DMS114 treated with DMSO at 0.1 percent for 48 hours (cell line): ENCODE results near the gene LHX2.
A peak's percentile ranks its signal among the peaks of the same experiment; 100 is the strongest.

Experiments
- DNase-seq: peaks from one replicate; lab custom pipeline; 2025; ENCODE audit not compliant: unreplicated experiment; lab: John Stamatoyannopoulos, UW

Gene LHX2

DNA sequence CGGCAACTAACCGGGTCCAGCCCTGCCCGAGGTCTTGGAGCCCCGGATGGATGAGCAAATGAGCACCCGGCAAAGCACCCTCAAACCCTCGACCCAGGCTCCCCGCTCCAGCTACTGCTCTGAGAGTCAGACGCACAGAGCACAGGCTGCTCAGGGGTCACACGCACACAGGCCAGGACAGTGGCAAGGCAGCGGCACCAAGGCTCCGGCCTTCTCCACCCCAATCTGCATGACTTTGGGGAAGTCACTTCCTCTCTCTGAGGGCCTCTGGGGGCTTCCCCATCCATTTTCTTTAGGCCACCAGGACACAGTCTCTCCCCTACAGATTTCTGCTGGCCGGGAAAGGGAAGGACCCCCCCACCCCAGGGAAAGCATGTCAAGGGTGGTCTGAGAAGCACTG lies 18.0 kb downstream of the LHX2 start:
- DNase-seq: no peak

DNA sequence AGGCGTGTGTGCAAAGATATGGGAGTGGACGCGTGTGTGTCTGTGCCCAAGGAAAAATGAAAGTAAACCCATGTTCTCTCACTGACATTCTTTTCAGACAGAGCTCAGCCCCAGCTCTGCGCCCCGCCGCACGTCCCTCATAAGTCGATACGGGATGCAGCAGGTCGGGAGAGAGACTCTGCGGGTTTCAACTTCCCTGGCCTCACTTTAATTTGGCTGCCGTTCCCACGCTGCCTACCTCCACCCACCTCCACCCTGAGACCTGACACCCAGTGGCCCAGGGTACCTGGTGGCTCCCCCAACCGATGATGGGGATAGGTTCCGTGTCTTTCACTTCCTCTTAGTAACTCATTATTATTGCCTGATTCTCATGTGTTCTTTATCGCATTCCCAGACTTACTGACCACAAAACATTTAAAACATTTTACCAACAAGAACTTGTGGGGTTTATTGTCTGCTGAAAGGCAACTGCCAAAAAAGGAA lies 19.4 kb downstream of the LHX2 start:
- no peak for DNase-seq

DNA sequence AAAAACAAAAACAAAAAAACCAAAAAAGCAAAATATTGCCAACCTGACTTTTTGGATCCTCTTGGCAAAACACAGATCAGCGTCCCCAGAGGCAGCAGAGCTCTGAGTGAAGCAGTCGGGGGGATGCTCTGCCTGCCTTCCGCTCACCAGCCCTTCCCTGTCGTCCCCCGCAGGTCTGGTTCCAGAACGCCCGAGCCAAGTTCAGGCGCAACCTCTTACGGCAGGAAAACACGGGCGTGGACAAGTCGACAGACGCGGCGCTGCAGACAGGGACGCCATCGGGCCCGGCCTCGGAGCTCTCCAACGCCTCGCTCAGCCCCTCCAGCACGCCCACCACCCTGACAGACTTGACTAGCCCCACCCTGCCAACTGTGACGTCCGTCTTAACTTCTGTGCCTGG lies 20.7 kb downstream of the LHX2 start:
- no peak for DNase-seq

DNA sequence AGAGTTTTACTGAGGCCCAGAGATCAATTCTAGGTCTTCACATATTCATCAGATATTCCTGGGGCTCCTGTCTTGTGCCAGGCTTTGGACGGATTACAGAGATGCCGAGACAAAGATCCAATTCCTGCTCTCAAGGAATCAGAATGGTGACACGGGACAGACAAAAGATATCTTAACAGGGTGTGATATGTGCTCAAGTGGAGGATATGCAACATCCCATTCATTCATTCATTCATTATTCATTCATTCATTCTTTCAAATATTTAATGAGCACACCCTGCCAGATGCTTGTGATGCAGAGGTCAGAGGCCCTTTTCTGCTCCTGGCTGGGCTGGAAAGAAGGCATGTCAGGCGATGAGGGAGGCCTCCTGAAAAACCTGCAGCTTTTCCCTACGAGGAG lies 21.8 kb downstream of the LHX2 start:
- DNase-seq: no peak

DNA sequence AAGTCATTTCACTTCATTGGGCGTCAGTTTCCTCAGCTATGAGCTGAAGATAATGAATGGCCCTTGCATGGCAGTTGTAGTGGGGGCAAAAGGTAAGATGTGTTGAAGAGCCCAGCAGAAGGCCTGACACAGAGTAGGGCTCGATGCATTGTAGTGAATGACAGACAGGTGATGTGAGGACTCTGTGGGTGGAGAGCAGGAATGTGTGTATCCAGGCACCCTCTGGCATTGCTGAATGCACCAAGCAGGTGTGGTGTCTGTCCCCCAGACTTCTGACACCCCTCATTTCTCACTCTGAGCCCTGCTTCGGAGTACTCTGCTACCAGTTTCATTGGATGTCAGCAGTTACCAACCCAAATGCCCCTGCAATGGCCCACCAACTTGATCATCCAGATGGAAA lies 22.4 kb downstream of the LHX2 start:
- no peak for DNase-seq

- no peak for DNase-seq
These were observed 23.6 kb downstream of the LHX2 start for GRCh38 chr9:124035001-124035650.

- no peak for DNase-seq
These were observed 25.0 kb downstream of the LHX2 start for GRCh38 chr9:124036578-124036977.

DNA sequence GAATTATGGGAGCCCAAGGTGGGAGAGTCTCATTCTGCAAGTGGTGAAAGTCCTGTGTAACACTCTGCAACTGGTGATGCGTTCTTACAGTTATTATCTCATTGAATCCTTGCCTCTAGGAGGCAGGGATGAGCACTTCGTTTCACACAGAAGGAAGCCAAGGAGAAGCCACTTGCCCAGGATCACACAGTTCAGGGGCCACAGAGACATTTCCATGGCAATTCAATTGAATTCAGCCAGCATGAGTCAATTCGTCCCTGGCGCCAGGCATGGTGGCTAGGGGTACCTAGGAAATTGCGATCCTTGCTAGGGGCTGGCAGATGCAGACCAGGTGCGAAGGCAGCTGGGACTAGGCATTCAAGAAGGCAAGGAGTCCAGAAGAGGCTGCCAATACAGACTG lies 26.2 kb downstream of the LHX2 start:
- DNase-seq: no peak

DNA sequence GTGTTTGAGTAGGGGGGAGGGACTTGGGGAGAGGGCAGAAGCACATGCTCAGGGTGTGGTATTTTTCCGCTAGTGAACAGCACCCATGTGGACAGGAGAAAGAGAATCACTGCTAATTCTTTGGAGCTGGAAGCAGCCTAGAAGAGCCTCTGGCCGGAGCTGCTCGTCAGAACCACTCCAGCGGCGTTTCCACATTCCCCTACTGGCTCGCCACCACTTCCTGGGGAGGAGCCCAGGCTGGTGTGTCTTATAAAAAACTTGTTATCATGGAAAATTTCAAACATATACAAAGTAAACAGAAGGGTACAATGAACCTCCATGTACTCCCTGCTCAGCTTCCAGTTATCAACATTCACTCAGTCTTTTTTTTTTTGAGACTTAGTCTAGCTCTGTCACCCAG lies 26.7 kb downstream of the LHX2 start:
- DNase-seq: no peak

DNA sequence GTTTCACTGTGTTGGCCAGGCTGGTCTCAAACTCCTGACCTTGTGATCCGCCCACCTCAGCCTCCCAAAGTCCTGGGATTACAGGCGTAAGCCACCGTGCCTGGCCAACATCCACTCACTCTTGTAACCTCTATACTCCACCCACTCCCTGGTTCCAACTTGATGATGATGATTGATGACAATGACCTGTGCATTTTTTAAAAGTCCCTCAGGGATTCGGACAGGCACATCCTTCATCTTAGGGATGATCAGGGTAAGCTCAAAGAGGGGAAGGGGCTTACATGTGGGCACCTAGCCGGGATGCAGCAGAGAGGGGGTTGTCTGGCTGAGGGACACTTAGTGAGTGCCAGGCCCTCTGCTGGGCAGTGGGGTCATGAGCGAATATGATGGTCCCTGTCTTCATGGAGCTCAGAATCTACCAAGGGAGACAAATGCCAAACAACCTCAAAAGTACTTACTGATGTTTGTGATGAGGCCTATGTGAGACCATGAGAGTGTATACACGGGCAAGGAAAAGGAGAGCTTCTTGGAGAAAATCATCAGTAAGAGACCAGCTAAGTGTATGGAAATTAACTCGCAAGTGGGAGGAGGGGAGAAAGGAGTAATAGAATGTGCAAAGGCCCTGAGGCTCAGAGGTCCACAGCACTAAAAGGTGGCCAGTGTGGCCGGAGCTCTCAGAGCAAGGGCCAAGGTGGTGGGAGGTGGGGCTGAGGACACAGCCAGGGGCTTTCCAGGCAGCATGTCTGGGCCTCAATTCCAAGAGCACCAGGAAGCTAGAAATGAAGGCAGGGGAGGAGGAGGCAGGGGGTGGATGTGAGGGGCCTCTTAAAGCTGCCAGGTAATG lies 27.4 kb downstream of the LHX2 start:
- DNase-seq: peak; percentile 18

- no peak for DNase-seq
These were observed 28.8 kb downstream of the LHX2 start for GRCh38 chr9:124040186-124040931.

DNA sequence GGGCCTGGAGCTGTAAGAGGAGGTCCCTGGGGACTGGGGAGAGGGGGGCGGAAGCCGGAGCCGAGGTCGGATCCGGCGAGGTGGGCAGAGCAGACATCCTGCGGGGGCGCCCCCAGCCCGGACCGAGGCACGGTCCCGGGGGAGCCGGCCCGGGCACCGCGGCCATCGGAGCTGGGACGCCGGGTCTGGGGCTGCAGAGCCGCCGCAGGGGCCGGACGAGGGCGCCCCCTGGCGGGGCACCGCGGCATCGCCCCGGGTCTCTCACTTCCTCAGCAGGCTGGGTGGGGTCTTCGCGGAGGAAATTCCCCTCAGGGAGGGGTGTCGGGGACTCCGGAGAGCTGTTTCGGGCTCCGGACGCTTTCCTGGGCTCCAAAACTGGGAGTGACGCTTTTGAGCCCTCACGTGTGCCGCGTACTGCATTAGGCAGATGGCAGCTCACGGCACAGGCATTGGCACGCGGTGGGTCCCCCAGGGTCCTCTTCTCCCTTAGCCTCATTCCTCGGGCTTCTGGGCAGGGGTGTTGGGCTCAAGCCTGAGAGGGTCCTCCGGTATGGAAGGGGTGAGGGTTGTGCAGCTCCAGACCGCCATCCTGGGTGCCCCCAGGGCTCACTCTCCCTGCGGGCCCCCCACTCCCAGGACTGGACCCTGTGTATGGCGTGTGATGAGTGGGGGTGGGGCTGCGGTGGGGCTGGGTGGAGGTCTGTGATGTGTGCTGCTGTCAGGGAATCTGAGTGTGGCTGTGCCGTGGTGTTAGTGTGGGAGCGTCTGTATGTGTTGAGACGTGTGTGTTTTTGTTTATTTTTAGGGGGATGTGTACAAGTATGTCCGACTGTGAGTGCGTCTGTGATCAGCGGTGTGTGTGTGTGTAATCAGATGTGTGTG lies 29.6 kb downstream of the LHX2 start:
- no peak for DNase-seq

DNA sequence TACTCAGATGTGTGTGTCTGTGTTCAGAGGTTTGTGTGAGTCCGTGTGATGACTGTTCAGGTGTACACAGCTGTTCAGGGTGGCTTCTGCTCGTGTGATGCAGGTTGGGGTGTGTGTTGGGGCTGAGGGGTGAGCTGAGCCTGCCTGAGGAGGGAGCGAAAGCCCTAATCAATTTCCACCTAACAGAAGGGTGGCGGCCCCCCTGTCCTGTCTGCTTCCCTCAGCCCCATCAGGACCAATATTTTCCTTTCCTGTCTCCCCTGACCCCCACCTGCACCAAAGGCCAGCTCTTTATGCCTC lies 30.2 kb downstream of the LHX2 start:
- no peak for DNase-seq

- no peak for DNase-seq
These were observed 30.7 kb downstream of the LHX2 start for GRCh38 chr9:124042201-124042721.

- DNase-seq: no peak
These were observed 32.9 kb downstream of the LHX2 start for GRCh38 chr9:124044448-124044847.

DNA sequence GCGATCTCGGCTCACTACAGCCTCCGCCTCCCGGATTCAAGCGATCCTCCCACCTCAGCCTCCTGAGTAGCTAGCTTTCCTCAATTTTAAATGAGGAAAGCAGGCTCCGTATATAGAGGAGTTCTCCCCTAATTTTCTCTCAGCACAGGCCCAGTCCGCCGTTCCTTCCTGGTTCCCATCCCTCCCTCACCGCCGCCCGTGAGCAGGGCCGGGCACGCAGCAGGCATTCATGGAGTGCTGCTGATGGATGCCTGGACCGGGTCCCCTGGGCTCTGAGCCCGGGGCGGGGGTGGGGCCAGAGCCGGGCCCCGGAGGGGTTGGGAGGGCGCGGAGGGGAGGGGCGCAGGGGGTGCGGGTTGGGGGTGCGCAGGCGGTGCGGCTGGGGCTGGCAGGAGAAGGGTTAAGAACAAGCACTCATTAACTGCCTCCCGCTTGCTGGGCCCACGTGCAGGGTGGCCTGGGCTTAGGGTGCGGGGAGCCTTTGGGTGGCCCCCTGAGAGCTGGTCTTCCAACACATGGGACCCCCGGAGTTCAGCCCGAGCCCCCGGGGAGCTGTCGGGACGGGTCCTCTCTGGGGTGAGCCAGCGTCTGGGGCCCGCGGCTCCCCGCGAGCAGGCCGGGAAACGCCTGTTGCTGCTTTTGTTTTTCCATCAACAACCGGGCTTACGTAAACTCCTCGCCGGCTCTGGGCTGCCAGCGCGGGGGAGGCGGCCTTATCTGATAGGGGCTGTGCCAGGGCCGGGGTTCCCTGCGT lies 33.7 kb downstream of the LHX2 start:
- DNase-seq: no peak

DNA sequence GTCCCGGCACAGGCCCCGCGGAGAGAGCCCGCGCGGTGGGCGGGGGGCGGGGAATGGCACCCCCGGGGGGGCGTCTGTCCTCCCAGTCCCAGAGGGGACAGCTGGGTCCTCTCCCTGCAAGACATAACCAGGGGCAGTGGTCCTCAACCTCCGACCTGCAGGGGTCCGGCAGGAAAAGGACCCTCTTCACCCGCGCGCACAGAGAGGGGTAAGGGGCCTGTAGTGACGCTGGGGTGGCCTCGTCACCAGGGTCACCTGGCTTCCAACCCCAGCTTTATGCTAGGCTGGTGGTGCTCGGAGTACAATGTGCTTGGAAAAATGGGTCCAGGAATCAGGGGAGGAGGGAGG lies 34.2 kb downstream of the LHX2 start:
- DNase-seq: no peak

- no peak for DNase-seq
These were observed 34.6 kb downstream of the LHX2 start for GRCh38 chr9:124046189-124046588.

GRCh38 chr9:124047251-124047672 lies 35.7 kb downstream of the LHX2 start:
- no peak for DNase-seq

DNA sequence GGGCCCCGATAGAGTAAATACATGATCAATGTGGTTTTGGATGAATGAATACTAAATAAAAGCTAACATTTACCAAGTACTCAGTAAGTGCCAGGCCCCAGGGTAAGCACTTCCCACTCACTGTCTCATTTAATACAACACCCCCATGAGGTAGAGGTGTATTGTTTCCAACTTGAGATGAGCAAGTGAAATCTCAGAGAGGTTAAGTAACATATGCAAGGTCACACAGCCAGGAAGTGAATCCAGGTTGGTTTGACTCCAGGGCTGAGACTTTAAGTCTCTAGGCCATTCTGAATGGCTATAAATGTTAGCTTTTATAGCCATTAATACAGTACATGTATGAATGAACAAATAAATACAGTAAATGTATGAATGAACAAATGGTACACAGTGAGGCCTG lies 39.4 kb downstream of the LHX2 start:
- DNase-seq: no peak
